ENCODE results near the gene HOXD9.

The HOXD9 gene

DNA sequence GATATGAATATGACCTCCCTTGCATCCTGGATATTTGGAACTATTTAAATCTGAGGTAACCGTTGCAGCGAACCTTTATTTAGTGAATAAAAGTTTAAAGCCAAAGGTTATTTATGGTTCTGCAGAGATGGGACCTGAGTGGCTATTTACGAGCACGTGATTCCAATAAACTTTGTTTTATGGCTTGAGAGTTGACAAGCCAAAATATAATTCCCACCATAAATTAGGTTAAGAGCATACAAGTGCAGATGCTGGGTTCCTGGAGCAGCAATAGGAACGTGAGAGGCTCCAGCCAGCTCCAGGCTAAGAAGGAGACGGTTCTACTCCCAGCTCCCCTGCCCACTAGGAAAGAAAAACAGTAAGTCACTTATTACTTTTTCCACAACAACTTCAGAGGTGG, 23.6 kb downstream of the HOXD9 start:
- H3K27ac ChIP-seq, result no peak overlapping the region
- TF ChIP-seq, protein P1, sequence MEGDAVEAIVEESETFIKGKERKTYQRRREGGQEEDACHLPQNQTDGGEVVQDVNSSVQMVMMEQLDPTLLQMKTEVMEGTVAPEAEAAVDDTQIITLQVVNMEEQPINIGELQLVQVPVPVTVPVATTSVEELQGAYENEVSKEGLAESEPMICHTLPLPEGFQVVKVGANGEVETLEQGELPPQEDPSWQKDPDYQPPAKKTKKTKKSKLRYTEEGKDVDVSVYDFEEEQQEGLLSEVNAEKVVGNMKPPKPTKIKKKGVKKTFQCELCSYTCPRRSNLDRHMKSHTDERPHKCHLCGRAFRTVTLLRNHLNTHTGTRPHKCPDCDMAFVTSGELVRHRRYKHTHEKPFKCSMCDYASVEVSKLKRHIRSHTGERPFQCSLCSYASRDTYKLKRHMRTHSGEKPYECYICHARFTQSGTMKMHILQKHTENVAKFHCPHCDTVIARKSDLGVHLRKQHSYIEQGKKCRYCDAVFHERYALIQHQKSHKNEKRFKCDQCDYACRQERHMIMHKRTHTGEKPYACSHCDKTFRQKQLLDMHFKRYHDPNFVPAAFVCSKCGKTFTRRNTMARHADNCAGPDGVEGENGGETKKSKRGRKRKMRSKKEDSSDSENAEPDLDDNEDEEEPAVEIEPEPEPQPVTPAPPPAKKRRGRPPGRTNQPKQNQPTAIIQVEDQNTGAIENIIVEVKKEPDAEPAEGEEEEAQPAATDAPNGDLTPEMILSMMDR (conservative IDR thresholded peaks at IDR 0.05), result no peak

DNA sequence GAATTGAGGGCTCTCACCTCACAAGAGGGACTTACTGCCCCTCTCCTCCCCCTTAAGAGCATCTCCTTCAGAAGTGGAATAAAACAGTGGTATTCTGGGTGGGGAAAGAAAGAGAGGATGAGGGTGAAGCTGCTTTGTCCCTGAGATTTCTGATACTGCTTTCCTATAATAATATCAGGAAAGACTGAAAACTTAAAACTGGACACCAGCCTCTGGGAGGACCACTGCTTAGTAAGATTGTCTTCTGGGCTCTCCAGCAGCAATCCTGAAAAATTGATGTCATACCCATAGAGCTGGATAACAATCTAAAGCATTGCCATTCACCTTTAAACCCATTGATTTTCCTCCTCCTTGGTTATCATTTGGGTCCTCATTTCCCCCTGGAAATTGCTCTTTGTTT, 24.1 kb downstream of the HOXD9 start:
- no peak overlapping the region for H3K27ac ChIP-seq
- TF ChIP-seq, protein P1 (conservative IDR thresholded peaks at IDR 0.05), result no peak

DNA sequence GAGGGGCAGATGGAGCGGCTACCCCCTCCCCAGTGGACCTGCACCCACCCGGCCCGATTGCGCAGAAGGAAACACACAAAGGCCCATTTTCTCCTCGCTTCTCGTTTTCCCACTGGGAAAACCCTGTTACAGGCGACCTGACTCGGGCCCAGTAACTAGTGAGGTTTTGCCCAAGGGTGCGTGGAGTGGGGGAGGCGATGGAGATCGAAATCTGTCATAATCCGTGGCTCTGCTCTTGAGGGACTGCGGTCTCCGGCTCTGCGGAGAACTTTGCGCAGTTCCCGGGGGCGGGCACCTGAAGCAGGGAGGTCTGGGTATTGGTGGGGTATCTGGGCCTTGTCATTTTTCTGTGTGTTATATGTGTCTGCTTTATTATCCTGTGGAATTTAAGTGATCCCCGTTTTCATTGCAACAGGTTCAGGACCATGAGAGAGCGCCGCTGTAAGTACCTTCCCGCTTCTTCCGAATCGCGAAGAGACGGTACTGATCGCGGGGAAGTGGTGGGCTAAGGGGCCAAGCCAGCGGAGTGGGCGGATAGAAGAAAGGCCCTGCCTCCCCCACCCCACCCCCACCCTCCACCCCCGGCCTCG, 24.8 kb downstream of the HOXD9 start:
- TF ChIP-seq, protein P1 (conservative IDR thresholded peaks at IDR 0.05), result no peak
- H3K27ac ChIP-seq, result no peak overlapping the region

DNA sequence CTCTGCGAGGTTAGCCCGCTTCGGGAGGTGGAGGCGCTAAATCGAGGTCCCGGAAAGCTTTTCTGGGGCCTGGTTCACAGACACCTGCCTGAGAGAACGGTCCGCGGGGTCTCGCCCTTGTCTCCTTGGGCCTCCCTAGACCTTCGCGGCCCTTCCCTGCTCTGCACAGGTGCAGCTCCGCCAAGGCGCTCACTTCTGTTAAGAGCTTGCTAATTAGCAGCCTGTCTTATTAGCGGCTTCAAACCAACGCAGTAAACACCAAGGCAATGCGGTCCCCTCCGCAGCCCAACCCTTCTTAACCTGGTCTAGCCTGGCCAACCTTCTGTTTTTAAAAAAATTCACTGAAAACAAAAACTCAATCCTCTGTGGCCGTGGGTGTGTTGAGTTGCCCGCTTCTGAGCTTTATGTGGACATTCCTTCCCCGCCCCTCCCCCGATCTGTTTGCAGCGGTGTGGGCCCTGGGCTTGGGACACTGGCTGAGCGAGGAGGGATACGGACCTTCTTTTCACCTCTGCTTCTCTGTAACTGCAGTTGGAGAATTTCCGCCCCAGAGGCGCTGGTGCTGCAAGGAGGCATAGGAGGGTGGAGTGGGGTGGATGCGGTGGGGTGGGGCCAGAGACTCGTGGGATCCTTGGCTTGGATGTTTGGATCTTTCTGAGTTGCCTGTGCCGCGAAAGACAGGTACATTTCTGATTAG, 25.4 kb downstream of the HOXD9 start:
- TF ChIP-seq, protein P1 (conservative IDR thresholded peaks at IDR 0.05), result no peak
- H3K27ac ChIP-seq, result no peak overlapping the region

DNA sequence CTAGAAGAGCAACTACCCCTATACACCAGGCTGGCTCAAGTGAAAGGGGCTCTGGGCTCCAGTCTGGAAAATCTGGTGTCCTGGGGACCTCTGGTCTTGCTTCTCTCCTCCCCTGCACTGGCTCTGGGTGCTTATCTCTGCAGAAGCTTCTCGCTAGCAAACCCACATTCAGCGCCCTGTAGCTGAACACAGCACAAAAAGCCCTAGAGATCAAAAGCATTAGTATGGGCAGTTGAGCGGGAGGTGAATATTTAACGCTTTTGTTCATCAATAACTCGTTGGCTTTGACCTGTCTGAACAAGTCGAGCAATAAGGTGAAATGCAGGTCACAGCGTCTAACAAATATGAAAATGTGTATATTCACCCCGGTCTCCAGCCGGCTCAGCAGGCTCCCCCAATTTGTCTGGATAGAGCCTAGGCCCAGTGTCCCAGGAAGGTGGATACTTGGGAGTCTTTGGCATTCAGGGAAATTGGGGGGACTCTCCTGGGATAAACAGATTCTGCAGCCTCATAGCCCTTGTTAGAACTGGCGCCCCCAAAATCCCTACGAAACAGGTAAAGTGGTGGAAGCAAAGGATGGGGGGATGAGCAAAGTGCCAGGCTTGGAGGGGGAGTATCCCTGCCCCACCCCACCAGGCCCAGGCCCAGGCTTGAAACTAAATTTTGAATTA, 26.4 kb downstream of the HOXD9 start:
- TF ChIP-seq, protein P1 (conservative IDR thresholded peaks at IDR 0.05), result no peak
- no peak overlapping the region for H3K27ac ChIP-seq

DNA sequence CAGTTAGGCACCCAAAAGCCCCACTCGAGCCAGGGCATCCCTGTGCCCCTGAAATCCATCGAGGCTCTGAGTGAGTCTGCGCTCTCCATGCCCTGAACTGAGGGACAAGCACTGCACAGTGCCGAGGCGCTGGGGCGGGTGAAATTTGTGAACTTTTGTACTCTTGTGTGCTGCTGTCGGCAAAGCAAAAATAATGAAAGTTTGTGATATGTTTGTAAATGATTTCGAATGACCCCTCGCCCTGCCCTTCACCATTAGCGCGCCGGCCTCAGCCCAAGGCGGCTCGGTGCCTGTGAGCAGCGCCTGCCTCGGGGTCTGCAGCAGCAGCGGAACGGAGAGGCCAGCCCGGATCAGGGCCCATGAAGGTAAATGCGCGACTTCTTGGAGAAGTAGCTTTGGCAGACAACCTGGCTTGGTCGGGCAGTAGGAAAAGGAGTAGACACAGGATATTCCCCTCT, 27.0 kb downstream of the HOXD9 start:
- TF ChIP-seq, protein P1 (conservative IDR thresholded peaks at IDR 0.05), result no peak
- no peak overlapping the region for H3K27ac ChIP-seq

DNA sequence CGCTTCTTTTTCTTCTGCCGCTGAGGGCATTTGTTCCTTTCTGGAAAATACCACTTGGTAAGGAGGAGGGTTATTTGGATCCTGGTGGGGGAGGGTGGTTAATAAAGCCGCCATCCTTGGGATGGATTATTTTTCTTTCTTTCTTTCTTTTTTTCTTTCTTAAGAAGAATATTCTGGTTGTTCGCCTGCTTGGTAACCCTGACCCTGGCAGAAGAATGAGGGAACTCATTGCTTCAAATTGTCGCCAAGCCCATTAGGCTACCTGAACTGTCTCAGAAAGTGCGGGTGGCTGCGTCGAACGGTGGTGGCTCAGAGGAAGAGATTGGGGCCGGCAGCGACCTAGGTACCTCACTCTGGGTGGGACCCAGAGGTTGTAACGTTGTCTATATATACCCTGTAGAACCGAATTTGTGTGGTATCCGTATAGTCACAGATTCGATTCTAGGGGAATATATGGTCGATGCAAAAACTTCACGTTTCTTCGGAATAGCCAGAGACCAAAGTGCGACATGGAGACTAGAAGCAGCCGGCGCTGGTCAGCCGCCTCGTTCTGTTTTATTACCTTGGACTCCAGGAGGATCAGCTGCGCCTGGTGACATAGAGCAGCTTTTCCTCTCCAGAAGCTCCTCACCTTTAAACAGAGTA, 27.5 kb downstream of the HOXD9 start:
- no peak overlapping the region for H3K27ac ChIP-seq
- TF ChIP-seq, protein P1 (conservative IDR thresholded peaks at IDR 0.05), result no peak

Measured in VCaP (cell line).